GM23248 (cell line): ENCODE results near the gene CD300LG.

Experiments
- EZH2 ChIP-seq: fragments of 200-600 bp; sonication (generic); IDR thresholded peaks from 2 replicates; pipeline ENCODE4 v1.6.1; 2018; ENCODE audit warnings: antibody characterized with exemption, mild to moderate bottlenecking; ENCODE audit not compliant: insufficient read depth, poor library complexity, severe bottlenecking
- EZH2phosphoT487 ChIP-seq: fragments of 200-600 bp; sonication (generic); IDR thresholded peaks from 2 replicates; pipeline ENCODE4 v1.6.1; 2018; ENCODE audit warnings: antibody characterized with exemption, moderate library complexity, mild to moderate bottlenecking, low read depth; ENCODE audit not compliant: insufficient read depth

DNA sequence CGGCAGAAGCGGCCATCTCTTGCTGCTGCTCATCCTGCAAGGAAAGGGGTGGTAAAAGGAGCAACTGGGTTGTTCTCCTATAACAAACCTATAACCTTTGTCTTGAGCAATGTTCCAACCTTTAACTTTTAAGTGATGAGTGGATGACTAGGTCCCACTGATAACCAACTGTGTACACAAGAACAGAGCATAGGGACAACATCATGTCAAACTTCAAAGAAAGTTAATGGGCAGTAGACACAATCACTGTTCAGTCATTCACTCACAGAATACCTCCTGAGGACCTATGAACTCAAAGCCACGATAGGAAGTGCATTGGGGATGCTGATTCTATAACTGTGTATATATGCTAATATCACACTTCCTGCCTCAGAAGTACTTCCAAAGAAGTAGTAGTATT, 45.1 kb upstream of the CD300LG start:
- no peak for TF ChIP-seq EZH2
- TF ChIP-seq EZH2phosphoT487 = no peak
